Suprapubic skin (tissue), 3 donors: ENCODE data around the gene L1TD1.

Experiments
- EP300 ChIP-seq: sonication (generic); formaldehyde crosslinking; IDR thresholded peaks from one replicate; pipeline ENCODE4 v1.6.1; 2017; ENCODE audit warnings: antibody characterized with exemption
- TF ChIP-seq, protein P1 (sequence below), 2 donors: fragments of 200-600 bp in 1 of 2; fragments of 450-650 bp in 1 of 2; sonication (generic) in 1 of 2; IDR thresholded peaks; one replicate each; pipeline ENCODE4 v1.5.1; 2016 to 2019; ENCODE audit warnings: antibody characterized with exemption in 2 of 2, mild to moderate bottlenecking in 1 of 2, moderate library complexity in 1 of 2

DNA sequence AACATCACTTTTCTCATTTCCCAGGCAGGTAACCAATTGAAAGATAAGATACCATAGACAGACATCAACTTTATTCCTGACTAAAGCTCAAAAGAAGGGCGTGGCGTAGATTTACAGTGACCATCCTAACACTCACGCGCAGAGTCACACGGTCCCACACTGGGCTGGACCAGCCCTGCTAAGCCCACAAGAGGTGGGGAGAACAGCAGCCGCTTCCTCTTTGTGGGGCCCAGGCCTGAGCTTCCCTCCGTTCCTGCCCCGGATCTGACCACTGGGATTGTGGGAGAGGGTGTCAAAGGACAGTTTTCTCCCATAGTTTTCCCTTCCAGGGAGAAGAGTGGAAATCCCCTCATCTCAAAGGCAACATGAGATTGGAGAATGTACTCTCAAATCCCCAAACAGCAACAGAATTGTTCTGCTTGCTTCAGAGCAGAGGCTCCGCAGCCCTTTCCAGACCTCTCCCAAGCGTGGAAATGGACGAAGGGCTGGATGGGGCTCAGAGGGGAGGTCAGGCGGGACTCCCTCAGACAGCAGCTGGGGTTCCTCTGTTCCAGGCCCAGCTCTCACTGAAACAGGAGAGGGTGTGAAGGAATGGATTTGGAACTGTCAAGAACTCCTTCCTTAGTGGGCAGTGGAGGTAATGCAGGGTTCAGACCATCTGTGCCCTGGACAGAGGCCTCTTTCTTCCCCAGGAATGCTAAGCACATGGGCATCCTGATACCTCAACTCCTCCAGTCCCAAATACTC lies 33.7 kb downstream of the L1TD1 start:
- TF ChIP-seq, protein P1, sequence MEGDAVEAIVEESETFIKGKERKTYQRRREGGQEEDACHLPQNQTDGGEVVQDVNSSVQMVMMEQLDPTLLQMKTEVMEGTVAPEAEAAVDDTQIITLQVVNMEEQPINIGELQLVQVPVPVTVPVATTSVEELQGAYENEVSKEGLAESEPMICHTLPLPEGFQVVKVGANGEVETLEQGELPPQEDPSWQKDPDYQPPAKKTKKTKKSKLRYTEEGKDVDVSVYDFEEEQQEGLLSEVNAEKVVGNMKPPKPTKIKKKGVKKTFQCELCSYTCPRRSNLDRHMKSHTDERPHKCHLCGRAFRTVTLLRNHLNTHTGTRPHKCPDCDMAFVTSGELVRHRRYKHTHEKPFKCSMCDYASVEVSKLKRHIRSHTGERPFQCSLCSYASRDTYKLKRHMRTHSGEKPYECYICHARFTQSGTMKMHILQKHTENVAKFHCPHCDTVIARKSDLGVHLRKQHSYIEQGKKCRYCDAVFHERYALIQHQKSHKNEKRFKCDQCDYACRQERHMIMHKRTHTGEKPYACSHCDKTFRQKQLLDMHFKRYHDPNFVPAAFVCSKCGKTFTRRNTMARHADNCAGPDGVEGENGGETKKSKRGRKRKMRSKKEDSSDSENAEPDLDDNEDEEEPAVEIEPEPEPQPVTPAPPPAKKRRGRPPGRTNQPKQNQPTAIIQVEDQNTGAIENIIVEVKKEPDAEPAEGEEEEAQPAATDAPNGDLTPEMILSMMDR (IDR thresholded peaks at IDR 0.05), result no peak
- no peak for TF ChIP-seq EP300
